ENCODE data around the gene IGF1R. TPM values are rescaled to one million over a fixed set of nuclear protein-coding genes. Genes with fewer than 3 reads are reported as not detected.

IGF1R gene
- total RNA-seq, 1 experiment from 2014 or later, result 16.3 TPM

- no peak for TF ChIP-seq ZBTB33 (IDR thresholded peaks at IDR 0.05; ENCODE audit: extremely low read depth, insufficient replicate concordance, low read length)
Measured at GRCh38 chr15:98994892-98995291, 346.6 kb downstream of the IGF1R start (continued).

GRCh38 chr15:98996169-98996568 lies 347.8 kb downstream of the IGF1R start:
- intact Hi-C loops (cut with micrococcal nuclease), result no loop called here
- H3K27me3 ChIP-seq (ENCODE audit: insufficient read depth, low read length), result no peaks in the 10 kb centered on the region
- no peak overlapping the region for H3K4me3 ChIP-seq (replicated peaks in 1 of 2; ENCODE audit: low read depth in 1 of 2, low read length in 2 of 2)
- POLR2A ChIA-PET, result no interaction called here
- H4K20me1 ChIP-seq (ENCODE audit: insufficient read depth), result no peaks in the 10 kb centered on the region
- TF ChIP-seq ELF1 (IDR thresholded peaks at IDR 0.05; ENCODE audit: borderline replicate concordance, low read depth) (no peak), CBX3 (IDR thresholded peaks at IDR 0.05; ENCODE audit: low read depth) (no peak), SIN3A (IDR thresholded peaks at IDR 0.05; ENCODE audit: low read depth) (no peak), CTCF (IDR thresholded peaks at IDR 0.05 in 2 of 3, conservative IDR thresholded peaks at IDR 0.05 in 1 of 3; ENCODE audit: borderline replicate concordance in 1 of 3, insufficient read depth in 1 of 3, low read depth in 2 of 3, low read length in 2 of 3) (no peak), CEBPB (IDR thresholded peaks at IDR 0.05; ENCODE audit: low read depth) (no peak), YY1 (IDR thresholded peaks at IDR 0.05; ENCODE audit: extremely low read depth, insufficient replicate concordance, low read depth, low read length) (no peak), SP1 (IDR thresholded peaks at IDR 0.05; ENCODE audit: low read depth) (no peak), RAD21 (IDR thresholded peaks at IDR 0.05; ENCODE audit: low read depth) (no peak), JUND (IDR thresholded peaks at IDR 0.05) (no peak), POLR2AphosphoS5 (IDR thresholded peaks at IDR 0.05; ENCODE audit: low read depth, low read length) (no peak), SRF (IDR thresholded peaks at IDR 0.05; ENCODE audit: low read depth) (no peak), ATF3 (IDR thresholded peaks at IDR 0.05) (no peak), EZH2phosphoT487 (IDR thresholded peaks at IDR 0.05; ENCODE audit: borderline replicate concordance) (no peak), TCF7L2 (IDR thresholded peaks at IDR 0.05; ENCODE audit: borderline replicate concordance, extremely low read depth, insufficient read depth, insufficient read length) (no peak), ZNF274 (IDR thresholded peaks at IDR 0.05; ENCODE audit: low read depth, low read length) (no peak), ZBTB33 (IDR thresholded peaks at IDR 0.05; ENCODE audit: extremely low read depth, insufficient replicate concordance, low read length) (no peak), FOSL1 (IDR thresholded peaks at IDR 0.05; ENCODE audit: low read depth) (no peak), POLR2A (IDR thresholded peaks at IDR 0.05; ENCODE audit: borderline replicate concordance, extremely low read depth, insufficient read depth, insufficient read length) (no peak), EGR1 (IDR thresholded peaks at IDR 0.05; ENCODE audit: low read depth) (no peak)
- TF ChIP-seq, protein P1, sequence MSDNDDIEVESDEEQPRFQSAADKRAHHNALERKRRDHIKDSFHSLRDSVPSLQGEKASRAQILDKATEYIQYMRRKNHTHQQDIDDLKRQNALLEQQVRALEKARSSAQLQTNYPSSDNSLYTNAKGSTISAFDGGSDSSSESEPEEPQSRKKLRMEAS (IDR thresholded peaks at IDR 0.05), result no peak
- CTCF ChIA-PET, result no interaction called here
- no peaks in the 10 kb centered on the region for H3K79me2 ChIP-seq (ENCODE audit: insufficient read depth, low read length)
- no peaks in the 10 kb centered on the region for H3K4me1 ChIP-seq (ENCODE audit: control insufficient read depth in 1 of 2, insufficient read depth in 2 of 2, low read length in 2 of 2)
- H3K27ac ChIP-seq (ENCODE audit: low read depth, low read length), result no peak overlapping the region
- H3K9me2 ChIP-seq (ENCODE audit: insufficient read depth), result no peaks in the 10 kb centered on the region
- BruUV-seq (replicated peaks), result no TSS peak
- DNase-seq (ENCODE audit: low read depth, low spot score) (no peak), ATAC-seq (no peak)
- no peak overlapping the region for H3K4me2 ChIP-seq (ENCODE audit: low read length)
- no peaks in the 10 kb centered on the region for H3K9me3 ChIP-seq (ENCODE audit: control insufficient read depth in 1 of 2, insufficient read depth in 1 of 2, low read depth in 1 of 2, low read length in 2 of 2)
- RAD21 ChIA-PET (ENCODE audit: low non-redundant PET in 1 of 2, low total read pairs in 2 of 2, uncharacterized antibody in 2 of 2, unreplicated experiment in 2 of 2), result no interaction called here
- no peak overlapping the region for H3K9ac ChIP-seq (ENCODE audit: low read length)
- no peaks in the 10 kb centered on the region for H3K36me3 ChIP-seq (ENCODE audit: control insufficient read depth in 1 of 2, insufficient read depth in 2 of 2, low read length in 2 of 2)
- no peak overlapping the region for H2AFZ ChIP-seq (ENCODE audit: low read depth, low read length, poor library complexity, severe bottlenecking)
